Psoas muscle (tissue), 8 donors: Measurements from ENCODE around the gene PHPT1. TPM values are rescaled to one million over a fixed set of nuclear protein-coding genes. Genes with fewer than 3 reads are reported as not detected.

Experiments
- ATAC-seq, 4 donors: fragments of 200-7000 bp; cut with Tn5 transposase; one replicate each; pipeline ENCODE4 v1.9.1; 2020; ENCODE audit warnings: moderate library complexity in 3 of 4, mild to moderate bottlenecking in 2 of 4
- DNase-seq, 2 donors: peaks; one replicate each; pipeline ENCODE4 v3.0.0-alpha.2; 2020
- H3K27ac ChIP-seq: fragments of 200-600 bp; one replicate; pipeline ENCODE4 v1.8.0; 2022
- H3K27me3 ChIP-seq, 3 donors: fragments of 200-600 bp in 1 of 3; one replicate each; pipeline versions ENCODE4 v1.6.1 to v1.8.0; 2013 to 2022; ENCODE audit warnings: low read length in 2 of 3, mild to moderate bottlenecking in 2 of 3, moderate library complexity in 1 of 3; ENCODE audit not compliant: insufficient read depth in 3 of 3
- H3K36me3 ChIP-seq, 2 donors: fragments of 200-600 bp in 1 of 2; one replicate each; pipeline versions ENCODE4 v1.6.1 to v1.8.0; 2013 to 2022; ENCODE audit warnings: low read depth in 1 of 2, mild to moderate bottlenecking in 1 of 2, moderate library complexity in 1 of 2; ENCODE audit not compliant: insufficient read depth in 1 of 2
- H3K4me1 ChIP-seq: fragments of 200-600 bp; one replicate; pipeline ENCODE4 v1.8.0; 2022
- H3K4me3 ChIP-seq: fragments of 200-600 bp; one replicate; pipeline ENCODE4 v1.8.0; 2022; ENCODE audit warnings: mild to moderate bottlenecking
- H3K9me3 ChIP-seq: fragments of 200-600 bp; one replicate; pipeline ENCODE4 v1.8.0; 2022
- CTCF ChIP-seq: fragments of 200-600 bp; IDR thresholded peaks from one replicate; pipeline ENCODE4 v1.8.0; 2022; ENCODE audit warnings: antibody characterized with exemption
- WGBS, 3 donors: extraction: QIAGEN DNeasy Blood & Tissue Kit; methylation state at CpG; one replicate each; pipeline versions ENCODE4 v1.1.6 to v1.1.7; 2013; 5-methylcytosine and 5-hydroxymethylcytosine counted together
- intact Hi-C, 2 donors: fragments of 100-400 bp; cut with DNase I; formaldehyde crosslinking; loops; one replicate each; pipeline versions ENCODE4 v1.11.0 to v1.14.2; 2022
- polyA plus RNA-seq, 3 donors: library from polyadenylated mRNA; stranded (reverse); fragments of 200-250 nt; gene quantifications; one replicate each; pipeline ENCODE4 v1.2.3, GENCODE V29; 2013
- total RNA-seq, 4 donors: library from RNA; stranded (reverse); fragmentation: NEBNext Ultra II Directional in 2 of 4; extraction: Animal tissue kit (Norgen Biotek cat#: 25700) in 2 of 4; gene quantifications; one replicate each; pipeline versions ENCODE4 v1.2.1 to v1.2.4, GENCODE V29; 2021 to 2023
- donor health status: healthy with polysubstance abuse.
- donor health status: DM: no; HTN: no; CAD: no; lungs with moderate emphysema.
- donor health status: Bipolar disorder and iron deficiency.
- donor health status: healthy.
- donor health status: DM: yes; HTN: yes; CAD: no.
- donor health status: DM: no; HTN: no; CAD: no.
- donor health status: DM: no; HTN: no; CAD: no.
- donor health status: DM: yes; HTN: yes; CAD: no.

Gene PHPT1
- total and polyA plus RNA-seq, 7 donors = 154 to 295 (median 228) TPM

GRCh38 chr9:136896027-136896426 lies 46.8 kb downstream of the PHPT1 start:
- no peak for TF ChIP-seq CTCF
- intact Hi-C loops = no loop called here
- ATAC-seq (peak in 1 of 4 donors; percentile 26), DNase-seq (no peak)
- Histone ChIP-seq H3K4me3 (no peak overlapping the region), H3K36me3 (peaks cover 0 to 43% of the 10 kb centered on the region in 2 donors), H3K9me3 (no peaks in the 10 kb centered on the region), H3K27ac (no peak overlapping the region), H3K27me3 (no peaks in the 10 kb centered on the region), H3K4me1 (peaks cover 5% of the 10 kb centered on the region)
- WGBS, 3 donors = 81 to 82% (median 82%) methylated on average over 11 of the region's 11 CpGs

GRCh38 chr9:136898483-136899100 lies 49.4 kb downstream of the PHPT1 start:
- no peak overlapping the region for H3K4me3 ChIP-seq
- H3K36me3 ChIP-seq = peaks cover 0 to 34% of the 10 kb centered on the region in 2 donors
- 95 to 96% (median 95%) methylated on average over 21 of the region's 21 CpGs for WGBS, 3 donors
- intact Hi-C loops = no loop called here
- DNase-seq (no peak), ATAC-seq (no peak)
- H3K27me3 ChIP-seq = no peaks in the 10 kb centered on the region
- no peak for TF ChIP-seq CTCF
- no peak overlapping the region for H3K27ac ChIP-seq
- H3K9me3 ChIP-seq = no peaks in the 10 kb centered on the region
- peaks cover 25% of the 10 kb centered on the region for H3K4me1 ChIP-seq

- H3K4me1 ChIP-seq = peaks cover 25% of the 10 kb centered on the region
- no peak for TF ChIP-seq CTCF
- H3K27me3 ChIP-seq = no peaks in the 10 kb centered on the region
- DNase-seq = no peak
- H3K27ac ChIP-seq = no peak overlapping the region
- 69 to 76% (median 74%) methylated on average over 9 of the region's 9 CpGs for WGBS, 3 donors
- intact Hi-C loops = no loop called here
- H3K4me3 ChIP-seq = no peak overlapping the region
- H3K36me3 ChIP-seq = peaks cover 0 to 34% of the 10 kb centered on the region in 2 donors
- H3K9me3 ChIP-seq = no peaks in the 10 kb centered on the region
- ATAC-seq = no peak
Observed at GRCh38 chr9:136899196-136899595, 50.0 kb downstream of the PHPT1 start.

GRCh38 chr9:136900556-136900955 lies 51.3 kb downstream of the PHPT1 start:
- peaks cover 25% of the 10 kb centered on the region for H3K4me1 ChIP-seq
- H3K27ac ChIP-seq = peak overlapping the region; percentile 92
- WGBS, 3 donors = 89 to 92% (median 91%) methylated on average over 10 of the region's 10 CpGs
- H3K9me3 ChIP-seq = no peaks in the 10 kb centered on the region
- ATAC-seq (no peak), DNase-seq (no peak)
- H3K36me3 ChIP-seq = peaks cover 0 to 27% of the 10 kb centered on the region in 2 donors
- H3K4me3 ChIP-seq = no peak overlapping the region
- TF ChIP-seq CTCF = no peak
- intact Hi-C loops = loop anchor here in 1 of 2 donors (5.0 kb wide), 1 partner anchor 42 kb away; the partner anchor contains the start of gene FBXW5
- no peaks in the 10 kb centered on the region for H3K27me3 ChIP-seq

Other genes with a start within 250 kb of the PHPT1 start
- 10 to 100 TPM; 47.0 to 55.3 (median 48.8) TPM for gene EGFL7, start 186.5 kb upstream of the PHPT1 start, total RNA-seq
- gene EGFL7, start 186.5 kb upstream of the PHPT1 start, polyA plus RNA-seq = 10 to 100 TPM; 34.7 to 73.4 (median 48.4) TPM
- gene AGPAT2, start 162.0 kb upstream of the PHPT1 start, total RNA-seq = 10 to 100 TPM; 15.5 to 46.3 (median 31.5) TPM
- gene AGPAT2, start 162.0 kb upstream of the PHPT1 start, polyA plus RNA-seq = 10 to 100 TPM; 25.9 to 66.5 (median 46.8) TPM
- gene DIPK1B, start 136.8 kb upstream of the PHPT1 start, total RNA-seq = 1 to 10 TPM; 1.4 to 2.7 (median 2.3) TPM
- 1 to 10 TPM; 2.2 to 5.3 (median 3.5) TPM for gene DIPK1B, start 136.8 kb upstream of the PHPT1 start, polyA plus RNA-seq
- gene LCN10, start 106.5 kb upstream of the PHPT1 start, total RNA-seq = 1 to 10 TPM in 3 of 4 donors, not detected in 1; 3.2 to 4.9 (median 4.1) TPM
- gene LCN10, start 106.5 kb upstream of the PHPT1 start, polyA plus RNA-seq = 1 to 10 TPM; 3.0 to 4.6 (median 4.0) TPM
- gene LCN6, start 100.9 kb upstream of the PHPT1 start, total RNA-seq = 10 to 100 TPM in 1 of 4 donors, 1 to 10 TPM in 2, under 1 TPM in 1; 0.44 to 14.7 (median 5.5) TPM
- 10 to 100 TPM; 10.7 to 15.0 (median 10.8) TPM for gene LCN6, start 100.9 kb upstream of the PHPT1 start, polyA plus RNA-seq
- 1 to 10 TPM in 1 of 4 donors, under 1 TPM in 2, not detected in 1; 0.44 to 1.5 (median 0.50) TPM for gene LCN8, start 91.2 kb upstream of the PHPT1 start, total RNA-seq
- under 1 TPM in 2 of 3 donors, not detected in 1; 0.16 to 0.17 TPM for gene LCN8, start 91.2 kb upstream of the PHPT1 start, polyA plus RNA-seq
- gene LCN15, start 84.9 kb upstream of the PHPT1 start, total RNA-seq = under 1 TPM in 1 of 4 donors, not detected in 3; 0.22 TPM
- gene LCN15, start 84.9 kb upstream of the PHPT1 start, polyA plus RNA-seq = 1 to 10 TPM in 1 of 3 donors, under 1 TPM in 1, not detected in 1; 0.14 to 1.4 TPM
- gene TMEM141, start 58.1 kb upstream of the PHPT1 start, total RNA-seq = 10 to 100 TPM; 32.0 to 49.1 (median 45.9) TPM
- gene TMEM141, start 58.1 kb upstream of the PHPT1 start, polyA plus RNA-seq = 10 to 100 TPM; 49.3 to 89.1 (median 65.1) TPM
- not detected for gene CCDC183, start 53.1 kb upstream of the PHPT1 start, total RNA-seq
- under 1 TPM in 2 of 3 donors, not detected in 1; 0.03 to 0.08 TPM for gene CCDC183, start 53.1 kb upstream of the PHPT1 start, polyA plus RNA-seq
- 10 to 100 TPM; 74.4 to 90.5 (median 88.3) TPM for gene RABL6, start 41.5 kb upstream of the PHPT1 start, total RNA-seq
- gene RABL6, start 41.5 kb upstream of the PHPT1 start, polyA plus RNA-seq = 10 to 100 TPM; 73.0 to 82.5 (median 75.4) TPM
- gene AJM1, start 6.9 kb upstream of the PHPT1 start, total RNA-seq = 1 to 10 TPM; 1.3 to 4.9 (median 3.5) TPM
- gene AJM1, start 6.9 kb upstream of the PHPT1 start, polyA plus RNA-seq = 1 to 10 TPM; 1.6 to 2.0 (median 1.7) TPM
- 1 to 10 TPM; 1.7 to 4.7 (median 3.1) TPM for gene MAMDC4, start 2.9 kb downstream of the PHPT1 start, total RNA-seq
- gene MAMDC4, start 2.9 kb downstream of the PHPT1 start, polyA plus RNA-seq = 1 to 10 TPM; 2.1 to 7.9 (median 2.4) TPM
- 100 to 1,000 TPM; 254 to 371 (median 331) TPM for gene EDF1, start 16.9 kb downstream of the PHPT1 start, total RNA-seq
- gene EDF1, start 16.9 kb downstream of the PHPT1 start, polyA plus RNA-seq = 100 to 1,000 TPM; 241 to 534 (median 365) TPM
- 10 to 100 TPM in 2 of 4 donors, 1 to 10 TPM in 2; 5.4 to 13.2 (median 9.4) TPM for gene TRAF2, start 37.1 kb downstream of the PHPT1 start, total RNA-seq
- gene TRAF2, start 37.1 kb downstream of the PHPT1 start, polyA plus RNA-seq = 10 to 100 TPM in 2 of 3 donors, 1 to 10 TPM in 1; 8.6 to 15.9 (median 11.1) TPM
- gene FBXW5, start 95.3 kb downstream of the PHPT1 start, total RNA-seq = 100 to 1,000 TPM; 135 to 236 (median 171) TPM
- 100 to 1,000 TPM; 202 to 261 (median 213) TPM for gene FBXW5, start 95.3 kb downstream of the PHPT1 start, polyA plus RNA-seq
- 1 to 10 TPM; 1.7 to 7.9 (median 5.9) TPM for gene C8G, start 95.8 kb downstream of the PHPT1 start, total RNA-seq
- 1 to 10 TPM; 3.4 to 6.0 (median 4.5) TPM for gene C8G, start 95.8 kb downstream of the PHPT1 start, polyA plus RNA-seq
- gene LCN12, start 102.9 kb downstream of the PHPT1 start, total RNA-seq = 1 to 10 TPM in 1 of 4 donors, under 1 TPM in 2, not detected in 1; 0.38 to 1.5 (median 0.48) TPM
- gene LCN12, start 102.9 kb downstream of the PHPT1 start, polyA plus RNA-seq = under 1 TPM; 0.06 to 0.17 (median 0.13) TPM
- 100 to 1,000 TPM in 1 of 4 donors, 10 to 100 TPM in 3; 23.3 to 130 (median 74.3) TPM for gene PTGDS, start 128.1 kb downstream of the PHPT1 start, total RNA-seq
- gene PTGDS, start 128.1 kb downstream of the PHPT1 start, polyA plus RNA-seq = 10 to 100 TPM; 29.9 to 37.9 (median 37.8) TPM
- gene LCNL1, start 133.6 kb downstream of the PHPT1 start, total RNA-seq = under 1 TPM; 0.10 to 0.79 (median 0.38) TPM
- under 1 TPM; 0.04 to 0.14 (median 0.06) TPM for gene LCNL1, start 133.6 kb downstream of the PHPT1 start, polyA plus RNA-seq
- gene PAXX, start 143.0 kb downstream of the PHPT1 start, total RNA-seq = 10 to 100 TPM in 3 of 4 donors, 1 to 10 TPM in 1; 9.4 to 15.6 (median 12.4) TPM
- gene PAXX, start 143.0 kb downstream of the PHPT1 start, polyA plus RNA-seq = 10 to 100 TPM; 16.5 to 39.2 (median 25.2) TPM
- under 1 TPM in 3 of 4 donors, not detected in 1; 0.38 to 0.90 (median 0.54) TPM for gene CLIC3, start 147.2 kb downstream of the PHPT1 start, total RNA-seq
- under 1 TPM; 0.55 to 0.94 (median 0.79) TPM for gene CLIC3, start 147.2 kb downstream of the PHPT1 start, polyA plus RNA-seq
- gene ABCA2, start 178.8 kb downstream of the PHPT1 start, total RNA-seq = 10 to 100 TPM; 12.2 to 23.5 (median 18.3) TPM
- gene ABCA2, start 178.8 kb downstream of the PHPT1 start, polyA plus RNA-seq = 10 to 100 TPM in 1 of 3 donors, 1 to 10 TPM in 2; 6.9 to 11.1 (median 8.5) TPM
- under 1 TPM in 1 of 4 donors, not detected in 3; 0.08 TPM for gene FUT7, start 182.7 kb downstream of the PHPT1 start, total RNA-seq
- gene FUT7, start 182.7 kb downstream of the PHPT1 start, polyA plus RNA-seq = under 1 TPM in 2 of 3 donors, not detected in 1; 0.01 to 0.06 TPM
- gene NPDC1, start 196.8 kb downstream of the PHPT1 start, total RNA-seq = 10 to 100 TPM; 17.3 to 32.1 (median 22.6) TPM
- gene NPDC1, start 196.8 kb downstream of the PHPT1 start, polyA plus RNA-seq = 10 to 100 TPM; 14.8 to 23.2 (median 17.6) TPM
- gene ENTPD2, start 204.7 kb downstream of the PHPT1 start, total RNA-seq = 1 to 10 TPM in 2 of 4 donors, under 1 TPM in 2; 0.59 to 1.4 (median 0.95) TPM
- gene ENTPD2, start 204.7 kb downstream of the PHPT1 start, polyA plus RNA-seq = under 1 TPM; 0.17 to 0.29 (median 0.28) TPM
- under 1 TPM; 0.10 to 0.15 (median 0.12) TPM for gene SAPCD2, start 221.1 kb downstream of the PHPT1 start, total RNA-seq
- under 1 TPM in 2 of 3 donors, not detected in 1; 0.18 to 0.22 TPM for gene SAPCD2, start 221.1 kb downstream of the PHPT1 start, polyA plus RNA-seq
- gene UAP1L1, start 228.1 kb downstream of the PHPT1 start, total RNA-seq = 1 to 10 TPM; 1.8 to 4.5 (median 3.0) TPM
- 1 to 10 TPM; 1.5 to 2.4 (median 1.7) TPM for gene UAP1L1, start 228.1 kb downstream of the PHPT1 start, polyA plus RNA-seq
- gene MAN1B1, start 237.6 kb downstream of the PHPT1 start, total RNA-seq = 10 to 100 TPM; 13.5 to 18.1 (median 14.4) TPM
- 10 to 100 TPM; 13.1 to 24.4 (median 21.8) TPM for gene MAN1B1, start 237.6 kb downstream of the PHPT1 start, polyA plus RNA-seq